CD4-positive, alpha-beta T cell treated with Interleukin-2 at 100 ng/mL for 4 hours (primary cell): Measurements from ENCODE around the gene B4GALT5.
"Not testable (repeated sequence)": the region's sequence is repeated elsewhere in the genome, so short reads cannot be mapped to it uniquely, and the experiment has no call there.

Source experiments
- DNase-seq: peaks from one replicate; pipeline ENCODE4 v3.0.0-alpha.2; 2020; ENCODE audit warnings: low spot score

The B4GALT5 gene

GRCh38 chr20:49729780-49730179 lies 16.1 kb upstream of the B4GALT5 start:
- DNase-seq = no peak

DNA sequence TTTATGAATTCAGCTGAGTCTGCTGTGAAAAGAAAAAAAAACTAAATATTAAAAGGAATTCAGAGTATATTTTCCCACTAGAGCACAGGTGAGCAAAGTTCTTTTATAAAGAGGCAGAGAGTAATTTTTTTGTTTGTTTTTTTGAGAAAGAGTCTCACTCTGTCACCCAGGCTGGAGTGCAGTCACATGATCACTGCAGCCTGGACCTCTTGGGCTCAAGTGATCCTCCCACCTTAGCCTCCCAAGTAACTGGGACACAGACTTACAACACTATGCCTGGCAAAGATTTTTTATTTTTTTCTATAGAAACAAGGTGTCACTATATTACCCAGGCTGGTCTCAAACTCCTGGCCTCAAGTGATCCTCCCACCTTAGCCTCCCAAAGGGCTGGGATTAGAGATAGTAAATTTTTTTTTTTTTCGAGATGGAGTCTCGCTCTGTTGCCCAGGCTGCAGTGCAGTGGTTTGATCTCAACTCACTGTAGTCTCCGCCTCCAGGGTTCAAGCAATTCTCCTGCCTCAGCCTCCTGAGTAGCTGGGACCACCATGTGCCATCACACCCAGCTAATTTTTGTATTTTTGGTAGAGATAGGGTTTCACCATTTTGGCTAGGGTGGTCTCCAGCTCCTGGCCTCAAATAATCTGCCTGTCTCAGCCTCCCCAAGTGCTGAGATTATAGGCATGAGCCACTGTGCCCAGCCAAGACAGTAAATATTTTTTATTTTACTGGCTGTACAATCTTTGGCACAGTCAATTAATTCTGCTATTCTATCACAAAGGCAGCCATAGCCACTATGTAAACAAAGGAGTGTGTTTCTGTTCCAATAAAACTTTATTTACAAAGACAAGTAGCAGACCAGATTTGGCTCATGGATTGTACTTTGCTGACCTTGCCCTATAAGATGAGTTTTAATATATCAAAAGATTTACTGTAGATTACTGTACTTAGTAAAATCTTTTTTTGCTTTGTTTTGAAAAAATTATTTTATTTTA lies 14.5 kb upstream of the B4GALT5 start:
- no peak for DNase-seq

DNA sequence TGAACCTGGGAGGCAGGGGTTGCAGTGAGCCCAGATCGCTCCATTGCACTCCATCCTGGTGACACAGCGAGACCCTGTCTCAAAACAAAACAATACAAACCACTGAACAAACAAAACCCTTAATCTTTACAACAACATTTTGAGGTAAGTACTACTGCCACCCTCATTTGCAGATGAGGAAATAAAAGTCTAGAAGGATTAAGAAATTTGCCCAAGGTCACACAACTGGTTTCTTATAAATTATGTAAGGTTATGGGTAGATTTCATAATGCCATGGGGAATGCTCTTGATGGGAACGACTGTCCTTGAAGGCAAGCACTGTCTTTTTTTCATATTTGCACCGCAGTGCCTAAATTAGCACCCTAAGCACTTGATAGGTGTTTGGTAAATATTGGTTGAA lies 13.8 kb upstream of the B4GALT5 start:
- DNase-seq = no peak

GRCh38 chr20:49725694-49726093 lies 12.0 kb upstream of the B4GALT5 start:
- no peak for DNase-seq

GRCh38 chr20:49725224-49725606 lies 11.5 kb upstream of the B4GALT5 start:
- DNase-seq = not testable (repeated sequence)

- peak; percentile 19 for DNase-seq
These were observed 10.9 kb upstream of the B4GALT5 start for GRCh38 chr20:49724408-49725223.

DNA sequence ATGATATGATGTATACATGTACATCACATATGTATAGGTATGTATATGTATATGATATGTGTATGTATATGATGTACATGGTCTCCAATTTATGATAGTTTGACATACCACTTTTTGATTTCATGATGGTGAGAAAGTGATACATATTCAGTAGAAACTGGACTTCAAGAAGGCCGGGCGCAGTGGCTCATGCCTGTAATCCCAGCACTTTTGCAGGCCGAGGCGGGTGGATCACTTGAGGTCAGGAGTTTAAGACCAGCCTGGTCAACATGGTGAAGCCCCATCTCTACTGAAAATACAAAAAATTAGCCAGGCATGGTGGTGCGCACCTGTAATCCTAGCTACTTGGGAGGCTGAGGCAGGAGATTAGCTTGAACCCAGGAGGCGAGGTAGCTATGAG lies 10.1 kb upstream of the B4GALT5 start:
- not testable (repeated sequence) for DNase-seq

GRCh38 chr20:49721326-49721725 lies 7.6 kb upstream of the B4GALT5 start:
- not testable (repeated sequence) for DNase-seq

- DNase-seq = no peak
These were observed 1.8 kb upstream of the B4GALT5 start for GRCh38 chr20:49715466-49715865.

DNA sequence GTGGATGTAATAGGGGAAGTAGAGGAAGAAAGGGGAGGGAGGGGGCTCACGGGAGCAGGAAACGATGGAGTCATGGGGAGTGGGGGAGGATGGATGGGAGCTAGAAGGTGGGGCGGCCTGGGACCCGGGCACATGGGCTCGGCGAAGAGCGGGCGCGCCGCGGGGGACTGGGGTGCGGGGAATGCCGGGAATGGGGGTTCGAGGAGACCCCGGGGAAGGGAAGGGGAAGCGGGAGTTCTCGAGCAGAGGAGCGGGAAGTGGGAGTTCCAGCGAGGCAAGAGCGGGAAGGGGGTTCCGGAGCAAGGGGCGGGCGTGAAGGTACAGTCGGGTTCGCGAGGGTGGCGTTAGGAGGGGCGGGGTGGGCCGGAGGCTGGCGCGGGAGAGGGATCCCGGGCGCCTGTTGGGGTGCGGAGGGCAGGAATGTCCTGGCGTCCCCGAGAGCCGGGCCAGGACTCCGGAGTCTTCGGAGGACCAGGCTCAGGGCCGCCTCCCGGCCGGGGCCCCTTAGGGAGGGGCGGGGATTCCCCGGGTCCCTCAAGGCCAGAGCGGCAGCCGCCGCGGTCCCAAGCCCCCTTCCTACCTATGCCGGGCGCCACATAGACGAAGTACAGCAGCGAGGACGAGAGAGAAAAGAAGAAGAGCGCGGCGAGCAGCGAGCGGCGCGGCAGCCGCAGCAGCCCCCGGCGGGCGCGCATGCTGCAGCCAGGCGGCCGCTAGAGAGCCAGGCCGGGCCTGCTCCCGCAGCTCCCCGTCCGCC lies 504 bp downstream of the B4GALT5 start:
- peak; percentile 15 for DNase-seq

DNA sequence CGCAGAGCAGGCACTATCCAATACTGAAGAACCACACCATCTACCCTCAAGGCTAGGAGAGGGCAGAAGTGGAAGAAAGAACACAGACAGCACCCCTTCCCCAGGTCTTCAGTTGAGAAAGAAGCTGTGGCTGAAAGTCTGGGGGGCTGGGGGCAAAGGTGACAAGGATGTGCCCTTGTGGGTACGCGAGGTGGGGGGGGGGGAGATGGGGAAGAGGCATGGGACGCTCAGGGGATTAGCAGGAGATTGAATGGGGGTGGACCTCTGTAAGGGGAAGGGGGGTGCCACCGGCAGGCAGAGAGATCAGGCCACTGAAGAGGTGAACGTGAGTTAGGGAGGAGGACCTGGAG lies 1.1 kb downstream of the B4GALT5 start:
- no peak for DNase-seq

GRCh38 chr20:49712118-49712517 lies 1.6 kb downstream of the B4GALT5 start:
- no peak for DNase-seq

DNA sequence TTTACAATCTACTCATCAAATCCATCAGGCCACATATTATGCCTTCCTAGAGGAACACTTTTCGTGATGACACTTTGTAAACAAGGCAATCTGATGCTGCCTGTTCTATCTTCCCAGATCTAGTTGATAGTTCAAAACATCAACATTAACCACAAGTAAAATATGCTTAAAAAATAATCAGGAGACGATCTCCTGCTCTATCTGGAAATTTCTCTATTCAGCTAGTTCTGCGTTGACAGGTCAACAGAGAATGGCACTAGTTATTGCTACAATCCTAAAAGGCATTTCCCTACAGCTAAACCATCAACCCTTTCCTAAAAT lies 2.1 kb downstream of the B4GALT5 start:
- DNase-seq = no peak

DNA sequence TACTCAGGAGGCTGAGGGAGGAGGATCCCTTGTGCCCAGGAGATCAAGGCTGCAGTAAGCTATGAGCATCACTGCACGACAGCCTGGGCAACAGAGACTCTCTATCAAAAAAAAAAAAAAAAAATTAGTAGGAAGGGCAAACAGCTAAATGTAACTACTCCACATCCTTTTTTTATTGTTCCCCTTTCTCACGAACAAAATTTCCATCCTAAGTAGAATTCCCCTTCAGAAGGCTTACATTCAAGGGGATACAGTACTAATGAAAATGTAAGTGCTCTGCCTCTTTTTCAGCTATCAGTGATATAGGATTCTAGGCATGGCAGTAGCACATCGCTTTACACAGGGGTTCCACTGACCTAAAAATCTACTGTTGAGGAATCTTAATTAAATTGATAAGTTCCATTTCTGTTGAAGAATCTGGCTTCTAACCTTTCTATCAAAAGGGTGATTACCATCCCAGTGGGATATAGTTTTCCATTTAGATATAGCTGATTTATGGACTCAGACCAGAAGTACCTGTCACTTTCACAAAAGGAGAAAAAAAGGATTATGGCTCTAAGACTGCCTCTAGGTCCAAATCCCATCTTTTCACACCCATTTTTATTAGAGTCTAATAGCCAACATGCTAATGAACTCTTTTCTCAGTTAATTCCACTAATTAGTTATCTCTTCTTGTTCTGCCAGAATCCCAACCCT lies 2.6 kb downstream of the B4GALT5 start:
- DNase-seq = no peak

DNA sequence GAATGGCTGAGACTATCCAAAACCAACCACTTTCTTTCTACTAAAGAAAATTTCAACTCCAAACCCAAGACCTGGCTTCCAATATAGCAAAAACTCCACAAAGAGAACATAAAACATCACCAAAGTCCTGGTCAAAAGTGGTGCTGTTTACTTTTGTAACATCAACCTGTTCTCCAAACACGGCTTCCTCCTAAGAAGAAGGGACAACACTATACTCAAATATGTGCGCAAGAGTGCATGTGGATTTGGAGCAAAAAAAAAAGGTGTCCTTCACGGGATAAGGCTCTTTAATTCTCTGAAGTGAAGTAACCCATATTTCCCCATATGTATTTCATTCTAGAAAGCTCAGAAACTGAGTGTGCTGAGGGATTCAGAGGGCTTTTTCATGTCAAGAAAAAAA lies 6.6 kb downstream of the B4GALT5 start:
- DNase-seq = no peak

DNA sequence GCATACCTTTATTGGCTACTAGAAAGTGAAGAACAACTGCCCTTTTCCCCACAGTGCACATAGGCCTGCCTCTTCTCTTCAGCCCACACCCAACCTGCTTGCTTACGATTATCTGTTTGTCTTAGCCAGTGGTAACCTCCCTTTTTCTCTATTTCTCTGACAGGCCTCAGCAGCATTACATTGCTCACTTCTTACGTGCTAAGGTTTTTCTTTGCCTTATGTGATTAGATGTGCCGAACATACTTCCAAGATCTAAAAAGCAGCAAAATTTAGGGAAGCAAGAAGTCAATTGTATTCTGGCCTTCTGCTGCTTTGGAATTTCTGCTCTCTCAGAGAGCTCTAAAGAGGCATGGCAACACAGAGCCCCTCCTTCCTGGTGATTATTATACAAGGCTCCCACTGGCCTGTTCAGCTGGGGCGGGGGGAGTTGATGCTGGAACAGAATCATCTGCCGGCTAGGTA lies 7.0 kb downstream of the B4GALT5 start:
- DNase-seq = no peak

- DNase-seq = not testable (repeated sequence)
These were observed 7.8 kb downstream of the B4GALT5 start for GRCh38 chr20:49705893-49706292.

- peak; percentile 28 for DNase-seq
These were observed 8.3 kb downstream of the B4GALT5 start for GRCh38 chr20:49705358-49705757.

- DNase-seq = no peak
These were observed 8.7 kb downstream of the B4GALT5 start for GRCh38 chr20:49704932-49705336.

DNA sequence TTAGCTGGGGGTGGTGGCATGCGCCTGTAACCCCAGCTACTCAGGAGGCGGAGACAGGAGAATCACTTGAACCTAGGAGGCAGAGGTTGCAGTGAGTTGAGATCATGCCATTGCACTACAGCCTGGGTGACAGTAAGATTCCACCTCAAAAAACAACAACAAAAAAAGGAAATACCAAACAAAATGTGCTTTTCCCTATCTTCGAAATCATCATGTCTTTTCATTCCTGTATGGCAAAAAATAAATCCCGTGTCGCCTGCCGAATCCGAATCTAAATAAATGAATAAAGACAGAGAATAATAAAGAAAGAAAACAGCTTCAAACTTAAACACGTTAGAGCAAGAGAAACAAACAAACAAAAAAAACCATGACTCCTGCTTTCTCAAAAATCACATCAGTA lies 11.8 kb downstream of the B4GALT5 start:
- DNase-seq = no peak

DNA sequence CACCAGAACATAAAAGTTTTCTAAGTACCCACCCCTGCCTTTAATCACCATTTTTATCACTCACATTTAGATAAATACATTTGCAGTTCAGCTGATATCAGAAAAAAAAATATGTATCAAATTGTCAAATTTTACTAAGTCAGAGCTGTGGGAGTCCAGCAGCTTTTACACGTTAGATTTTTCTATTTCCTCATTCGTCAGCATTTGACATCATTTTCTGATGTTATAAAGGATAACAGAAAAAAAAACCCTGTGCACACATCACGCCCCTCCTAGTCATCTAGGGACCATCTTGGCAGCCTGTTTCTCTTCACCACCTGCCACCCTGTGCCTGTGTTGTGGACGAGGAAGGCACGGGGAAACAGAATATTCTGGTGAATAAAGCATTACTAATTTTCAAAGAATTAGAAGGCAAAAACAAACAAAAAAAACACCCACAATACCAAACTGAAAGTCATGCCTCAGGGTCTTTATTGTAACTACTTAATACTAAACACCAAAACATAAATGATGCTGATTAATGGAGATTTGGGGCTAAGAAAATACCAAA lies 12.4 kb downstream of the B4GALT5 start:
- peak; percentile 70 for DNase-seq
